B cell (primary cell): ENCODE measurements around the gene RGS9BP. TPM values are rescaled to one million over a fixed set of nuclear protein-coding genes. Genes with fewer than 3 reads are reported as not detected.
A peak's percentile ranks its signal among the peaks of the same experiment; 100 is the strongest.

Source experiments
- ATAC-seq: fragments of 200-7000 bp; cut with Tn5 transposase; one replicate; pipeline ENCODE4 v1.10.0; 2021; ENCODE audit warnings: low read depth, mild to moderate bottlenecking, moderate number of reproducible peaks, moderate library complexity
- CTCF ChIA-PET: fragments of 350-600 bp; sonication (Branson Sonifier 250); formaldehyde crosslinking; loops from one replicate; lab custom pipeline; 2021; ENCODE audit warnings: antibody characterized with exemption, inconsistent platforms; lab: Charles Lee
- POLR2A ChIA-PET: fragments of 350-600 bp; sonication (Branson Sonifier 250); formaldehyde crosslinking; loops from one replicate; lab custom pipeline; 2021; ENCODE audit warnings: antibody characterized with exemption; lab: Charles Lee
- DNase-seq: peaks from one replicate; pipeline ENCODE4 v3.0.0; 2013
- H2AFZ ChIP-seq: 2 replicates; pipeline ENCODE4 v1.6.1; 2012; ENCODE audit warnings: mild to moderate bottlenecking, low read depth, low read length; ENCODE audit not compliant: insufficient read depth, poor library complexity, severe bottlenecking
- H3K27ac ChIP-seq, 2 donors: 1 replicate in 1 of 2; 2 replicates in 1 of 2; pipeline ENCODE4 v1.5.1; 2012 to 2013; ENCODE audit warnings: low read length in 2 of 2, mild to moderate bottlenecking in 2 of 2, moderate library complexity in 1 of 2
- H3K27me3 ChIP-seq, 4 experiments: fragments of 200-600 bp in 1 of 4; sonication (generic) in 1 of 4; replicated peaks in 1 of 4; 1 replicate in 2 of 4; 2 replicates in 2 of 4; pipeline versions ENCODE4 v1.6.1 to v1.7.0; 2013 to 2016; ENCODE audit warnings: low read length in 3 of 4, mild to moderate bottlenecking in 2 of 4, mixed read lengths in 1 of 4, moderate library complexity in 1 of 4; ENCODE audit not compliant: insufficient read depth in 4 of 4, control insufficient read depth in 3 of 4; ENCODE audit errors: control extremely low read depth in 1 of 4
- H3K36me3 ChIP-seq, 2 experiments: replicated peaks in 1 of 2; 1 replicate in 1 of 2; 2 replicates in 1 of 2; pipeline versions ENCODE4 v1.6.1 to v1.7.1; 2013; ENCODE audit warnings: low read length in 1 of 2; ENCODE audit not compliant: insufficient read depth in 2 of 2, control insufficient read depth in 1 of 2; ENCODE audit errors: control extremely low read depth in 1 of 2, extremely low read depth in 1 of 2
- H3K4me1 ChIP-seq, 2 donors: fragments of 200-600 bp in 1 of 2; sonication (generic) in 1 of 2; 1 replicate in 1 of 2; 2 replicates in 1 of 2; pipeline versions ENCODE4 v1.5.1 to v1.6.1; 2013 to 2017; ENCODE audit warnings: low read length in 2 of 2; ENCODE audit not compliant: control insufficient read depth in 2 of 2, insufficient read depth in 2 of 2
- H3K4me2 ChIP-seq: replicated peaks from 2 replicates; pipeline ENCODE3; 2012; ENCODE audit warnings: mild to moderate bottlenecking, low read depth, low read length; ENCODE audit not compliant: poor library complexity, severe bottlenecking
- H3K4me3 ChIP-seq, 5 experiments: fragments of 200-600 bp in 1 of 5; sonication (generic) in 1 of 5; 1 replicate in 3 of 5; 2 replicates in 2 of 5; pipeline versions ENCODE4 v1.5.1 to v1.7.0; 2011 to 2016; ENCODE audit warnings: low read length in 4 of 5, mild to moderate bottlenecking in 4 of 5, low read depth in 2 of 5, control low read depth in 1 of 5, moderate library complexity in 1 of 5; ENCODE audit not compliant: insufficient read depth in 1 of 5; ENCODE audit errors: control extremely low read depth in 1 of 5, extremely low read depth in 1 of 5
- H3K79me2 ChIP-seq: fragments of 200-600 bp; sonication (generic); one replicate; pipeline ENCODE4 v1.6.0; 2016; ENCODE audit warnings: low read length; ENCODE audit not compliant: control insufficient read depth, insufficient read depth
- H3K9ac ChIP-seq: fragments of 200-600 bp; sonication (generic); 2 replicates; pipeline ENCODE4 v1.6.1; 2017; ENCODE audit warnings: mild to moderate bottlenecking, low read length, moderate library complexity
- H3K9me3 ChIP-seq, 3 donors: one replicate each; pipeline versions ENCODE4 v1.6.1 to v1.7.1; 2013; ENCODE audit warnings: low read length in 2 of 3; ENCODE audit not compliant: control insufficient read depth in 2 of 3, insufficient read depth in 1 of 3; ENCODE audit errors: control extremely low read depth in 1 of 3
- H4K20me1 ChIP-seq: 2 replicates; pipeline ENCODE4 v1.6.0; 2012; ENCODE audit warnings: mild to moderate bottlenecking, low read length; ENCODE audit not compliant: insufficient read depth, control insufficient read depth, poor library complexity, severe bottlenecking
- H3K27ac Mint-ChIP-seq: one replicate; pipeline ENCODE4 v1.8.0; 2021; ENCODE audit warnings: mixed read lengths
- H3K27me3 Mint-ChIP-seq: one replicate; pipeline ENCODE4 v1.8.0; 2021; ENCODE audit warnings: mixed read lengths
- H3K4me1 Mint-ChIP-seq: one replicate; pipeline ENCODE4 v1.8.0; 2021; ENCODE audit warnings: mixed read lengths
- H3K4me3 Mint-ChIP-seq: one replicate; pipeline ENCODE4 v1.8.0; 2021; ENCODE audit warnings: mixed read lengths
- H3K9me3 Mint-ChIP-seq: one replicate; pipeline ENCODE4 v1.8.0; 2022; ENCODE audit warnings: mixed read lengths; ENCODE audit not compliant: insufficient read depth
- CTCF ChIP-seq: fragments of 200-600 bp; IDR thresholded peaks from one replicate; pipeline ENCODE4 v1.8.0; 2022; ENCODE audit warnings: antibody characterized with exemption, mild to moderate bottlenecking
- EZH2 ChIP-seq: IDR thresholded peaks from 2 replicates; pipeline ENCODE4 v1.6.1; 2012; ENCODE audit warnings: borderline replicate concordance, low read depth, mild to moderate bottlenecking, moderate library complexity, low read length; ENCODE audit not compliant: insufficient read depth, poor library complexity, severe bottlenecking
- WGBS: methylation state at CpG from one replicate; pipeline ENCODE4 v1.1.5; 2013; ENCODE audit warnings: missing lambda C conversion rate; ENCODE audit not compliant: insufficient coverage; 5-methylcytosine and 5-hydroxymethylcytosine counted together
- intact Hi-C: fragments of 100-400 bp; cut with micrococcal nuclease; formaldehyde crosslinking; loops from one replicate; pipeline ENCODE4 v1.10.0; 2022
- polyA plus RNA-seq: library from polyadenylated mRNA; depleted of rRNA; stranded (reverse); fragments of >200 nt; gene quantifications from 2 replicates; pipeline ENCODE4 v1.2.3, GENCODE V29; 2012
- total RNA-seq, 2 donors: library from RNA; stranded (reverse); fragments of 120-200 nt in 1 of 2; gene quantifications; 1 replicate in 1 of 2; 2 replicates in 1 of 2; pipeline versions ENCODE4 v1.2.3 to v1.2.4, GENCODE V29; 2013 to 2022

Gene RGS9BP
- total and polyA plus RNA-seq, 2 donors (not counting 1 experiment from before 2014, with no cell fraction given) = 0.03 to 0.25 TPM

- Mint-ChIP-seq H3K9me3 (no peaks in the 10 kb centered on the region), H3K4me3 (no peak overlapping the region), H3K4me1 (peaks cover 18% of the 10 kb centered on the region), H3K27me3 (no peaks in the 10 kb centered on the region), H3K27ac (no peak overlapping the region)
- WGBS = 100% methylated on average over 1 of the region's 1 CpG
- ChIA-PET POLR2A (no interaction called here), CTCF (interaction anchor here (0.6 to 0.8 kb wide), 2 partner anchors 12 to 177 kb away, joined by 3 to 4 read pairs; no protein-coding TSS in a partner anchor)
- Histone ChIP-seq H3K9ac (no peak overlapping the region), H2AFZ (no peak overlapping the region), H3K27me3 (no peaks in the 10 kb centered on the region), H3K4me2 (no peak overlapping the region), H4K20me1 (peaks cover 4% of the 10 kb centered on the region), H3K4me3 (no peak overlapping the region), H3K4me1 (peaks cover 16 to 20% of the 10 kb centered on the region in 2 donors), H3K36me3 (no peaks in the 10 kb centered on the region), H3K79me2 (peaks cover 35% of the 10 kb centered on the region), H3K27ac (no peak overlapping the region), H3K9me3 (peaks cover 0 to 3% (median 0%) of the 10 kb centered on the region in 3 donors)
- ATAC-seq (no peak), DNase-seq (no peak)
- TF ChIP-seq CTCF (no peak), EZH2 (no peak)
- intact Hi-C loops = no loop called here
Measured at GRCh38 chr19:32688311-32688710, 12.7 kb downstream of the RGS9BP start.

- Histone ChIP-seq H3K4me2 (peak within 1 kb of the TSS; percentile 89), H3K79me2 (peaks cover 39% of the 10 kb centered on the region), H3K36me3 (no peaks in the 10 kb centered on the region), H4K20me1 (peaks cover 4% of the 10 kb centered on the region), H3K4me3 (peak within 1 kb of the TSS; percentile 8 to 77 (median 66)), H2AFZ (peak within 1 kb of the TSS; percentile 94), H3K27me3 (no peaks in the 10 kb centered on the region), H3K9ac (peak within 1 kb of the TSS; percentile 74), H3K27ac (peak within 1 kb of the TSS; percentile 37 to 70), H3K4me1 (peaks cover 19 to 31% of the 10 kb centered on the region in 2 donors), H3K9me3 (peaks cover 0 to 4% (median 0%) of the 10 kb centered on the region in 3 donors)
- POLR2A ChIA-PET = interaction anchor here (1.4 kb wide), 1 partner anchor 15 kb away, joined by 16 read pairs; the partner anchor contains the start of genes ANKRD27 and RGS9BP
- DNase-seq = peak; percentile 82
- no peaks in the 10 kb centered on the region for H3K9me3 Mint-ChIP-seq
- no peak for TF ChIP-seq EZH2
- CTCF ChIA-PET = interaction anchor here (0.9 to 1.9 kb wide), 4 partner anchors 9 to 16 kb away, joined by 3 to 7 read pairs (median 4); partner anchors contain the start of genes ANKRD27 and RGS9BP
- peak within 1 kb of the TSS; percentile 91 for H3K4me3 Mint-ChIP-seq
- peak within 1 kb of the TSS; percentile 88 for H3K27ac Mint-ChIP-seq
- WGBS = 5% methylated on average over 27 of the region's 32 CpGs
- H3K27me3 Mint-ChIP-seq = no peaks in the 10 kb centered on the region
- peak; percentile 92 for ATAC-seq
- intact Hi-C loops = loop anchor here (1.0 to 5.0 kb wide), 2 partner anchors 16 to 109 kb away; partner anchors contain the start of genes ANKRD27, PDCD5 and RGS9BP
- peaks cover 45% of the 10 kb centered on the region for H3K4me1 Mint-ChIP-seq
Measured at GRCh38 chr19:32691291-32691951, 15.8 kb downstream of the RGS9BP start, which contains the start of gene NUDT19. Gene NUDT19 (plus strand): TSS chr19:32691821. CDS start chr19:32691961, 140 bp downstream.
